Testis (tissue), 2 donors: ENCODE results near the gene ATP1A3.

ENCODE experiments used
- CTCF ChIP-seq, 3 experiments: fragments of 450-650 bp in 2 of 3; fragments of 200-600 bp in 1 of 3; sonication (generic) in 1 of 3; IDR thresholded peaks; one replicate each; pipeline ENCODE4 v1.5.1; 2016 to 2019; ENCODE audit warnings: antibody characterized with exemption in 3 of 3, mild to moderate bottlenecking in 2 of 3, moderate library complexity in 1 of 3
- POLR2A ChIP-seq: fragments of 450-650 bp; IDR thresholded peaks from one replicate; pipeline ENCODE4 v1.6.1; 2017; ENCODE audit warnings: antibody characterized with exemption, mild to moderate bottlenecking, moderate library complexity

- TF ChIP-seq CTCF (IDR thresholded peaks at IDR 0.05), result no peak
- no peak for TF ChIP-seq POLR2A
Observed at GRCh38 chr19:41974652-41975051, 19.4 kb downstream of the ATP1A3 start.
